IMR-90 (cell line): ENCODE results near the gene PROK2. TPM values are rescaled to one million over a fixed set of nuclear protein-coding genes. Genes with fewer than 3 reads are reported as not detected.

Source experiments
- ATAC-seq: fragments of 200-7000 bp; cut with Tn5 transposase; 2 replicates; pipeline ENCODE4 v1.9.1; 2020; ENCODE audit warnings: low read depth, mild to moderate bottlenecking, moderate library complexity
- BruUV-seq: library from RNA; stranded (reverse); fragments of 400-500 nt; replicated peaks from 2 replicates; lab custom pipeline; 2021; lab: Mats Ljungman, UMichigan
- CTCF ChIA-PET: fragments of 300-600 bp; formaldehyde crosslinking; extraction: SDS; loops from one replicate; lab custom pipeline; 2021; ENCODE audit warnings: antibody characterized with exemption; lab: Yijun Ruan, JAX
- POLR2A ChIA-PET: fragments of 300-600 bp; sonication (Branson Sonifier 250); formaldehyde crosslinking; loops from one replicate; lab custom pipeline; 2022; ENCODE audit warnings: antibody characterized with exemption; ENCODE audit not compliant: unreplicated experiment; lab: Charles Lee
- DNase-seq: peaks from one replicate; pipeline ENCODE4 v3.0.0; 2013
- H2AFZ ChIP-seq: replicated peaks from 2 replicates; pipeline ENCODE3; 2013; ENCODE audit warnings: low read length, mild to moderate bottlenecking; ENCODE audit not compliant: poor library complexity
- H2AK5ac ChIP-seq: 2 replicates; pipeline ENCODE4 v1.6.1; 2013; ENCODE audit warnings: low read depth, low read length, inconsistent platforms
- H2AK9ac ChIP-seq: replicated peaks from 2 replicates; pipeline ENCODE3; 2013; ENCODE audit warnings: mild to moderate bottlenecking, low read depth, low read length, moderate library complexity; ENCODE audit not compliant: poor library complexity
- H2BK120ac ChIP-seq: 2 replicates; pipeline ENCODE4 v1.6.1; 2013; ENCODE audit warnings: low read depth, low read length, inconsistent platforms
- H2BK15ac ChIP-seq: 3 replicates; pipeline ENCODE4 v1.6.1; 2013; ENCODE audit warnings: low read depth, low read length, inconsistent platforms
- H2BK20ac ChIP-seq: 2 replicates; pipeline ENCODE4 v1.6.1; 2013; ENCODE audit warnings: low read depth, mild to moderate bottlenecking, inconsistent platforms, low read length, moderate library complexity
- H2BK5ac ChIP-seq: 2 replicates; pipeline ENCODE4 v1.6.1; 2013; ENCODE audit warnings: mild to moderate bottlenecking, low read depth, low read length, inconsistent platforms; ENCODE audit not compliant: poor library complexity, severe bottlenecking
- H3K14ac ChIP-seq: replicated peaks from 2 replicates; pipeline ENCODE4 v1.6.1; 2013; ENCODE audit warnings: low read depth, low read length, inconsistent platforms
- H3K18ac ChIP-seq: 2 replicates; pipeline ENCODE4 v1.6.1; 2013; ENCODE audit warnings: low read depth, low read length, control low read depth
- H3K23ac ChIP-seq: 2 replicates; pipeline ENCODE4 v1.6.1; 2013; ENCODE audit warnings: low read depth, low read length, inconsistent platforms
- H3K27ac ChIP-seq: 2 replicates; pipeline ENCODE4 v1.5.1; 2013; ENCODE audit warnings: mild to moderate bottlenecking, control low read depth, low read length; ENCODE audit not compliant: insufficient read depth
- H3K27me3 ChIP-seq: 2 replicates; pipeline ENCODE4 v1.6.1; 2013; ENCODE audit warnings: low read length; ENCODE audit not compliant: control insufficient read depth, insufficient read depth
- H3K36me3 ChIP-seq: 2 replicates; pipeline ENCODE4 v1.6.1; 2013; ENCODE audit warnings: low read length, mixed read lengths; ENCODE audit not compliant: control insufficient read depth, insufficient read depth
- H3K4ac ChIP-seq: 2 replicates; pipeline ENCODE4 v1.6.1; 2013; ENCODE audit warnings: low read depth, low read length, inconsistent platforms
- H3K4me1 ChIP-seq: 2 replicates; pipeline ENCODE4 v1.6.1; 2013; ENCODE audit warnings: low read length, mixed read lengths; ENCODE audit not compliant: control insufficient read depth, insufficient read depth
- H3K4me2 ChIP-seq: 2 replicates; pipeline ENCODE4 v1.6.1; 2013; ENCODE audit warnings: low read depth, mild to moderate bottlenecking, control low read depth, low read length, moderate library complexity
- H3K4me3 ChIP-seq: 2 replicates; pipeline ENCODE4 v1.5.1; 2013; ENCODE audit warnings: low read depth, mild to moderate bottlenecking, control low read depth, low read length, moderate library complexity; ENCODE audit not compliant: insufficient read depth
- H3K56ac ChIP-seq: 2 replicates; pipeline ENCODE4 v1.6.1; 2013; ENCODE audit warnings: low read length, inconsistent platforms; ENCODE audit not compliant: insufficient read depth; ENCODE audit errors: extremely low read depth
- H3K79me1 ChIP-seq, 2 experiments: 2 replicates each; pipeline ENCODE4 v1.6.1; 2013; ENCODE audit warnings: low read length in 2 of 2, inconsistent platforms in 1 of 2, low read depth in 1 of 2
- H3K9ac ChIP-seq: 2 replicates; pipeline ENCODE4 v1.6.1; 2013; ENCODE audit warnings: low read depth, low read length, control low read depth
- H3K9me1 ChIP-seq: 2 replicates; pipeline ENCODE4 v1.6.1; 2013; ENCODE audit warnings: low read length, inconsistent platforms; ENCODE audit not compliant: insufficient read depth
- H3K9me3 ChIP-seq: 2 replicates; pipeline ENCODE4 v1.6.1; 2013; ENCODE audit warnings: low read length; ENCODE audit not compliant: control insufficient read depth, insufficient read depth
- H4K20me1 ChIP-seq: 2 replicates; pipeline ENCODE4 v1.6.1; 2013; ENCODE audit warnings: low read length, inconsistent platforms; ENCODE audit not compliant: insufficient read depth
- H4K5ac ChIP-seq: 2 replicates; pipeline ENCODE4 v1.6.1; 2013; ENCODE audit warnings: mild to moderate bottlenecking, low read depth, low read length, control low read depth
- H4K8ac ChIP-seq, 2 experiments: 2 replicates each; pipeline ENCODE4 v1.6.1; 2013; ENCODE audit warnings: low read depth in 2 of 2, low read length in 2 of 2, control low read depth in 1 of 2, inconsistent platforms in 1 of 2
- H4K91ac ChIP-seq: 2 replicates; pipeline ENCODE4 v1.6.1; 2013; ENCODE audit warnings: low read depth, low read length, inconsistent platforms; ENCODE audit not compliant: insufficient read depth
- CEBPB ChIP-seq: IDR thresholded peaks from 2 replicates; pipeline ENCODE4 v1.6.1; 2012; ENCODE audit warnings: low read depth, low read length, improper control_type of control experiment
- CTCF ChIP-seq: conservative IDR thresholded peaks from 2 replicates; pipeline ENCODE4 v1.5.1; 2012; ENCODE audit warnings: mild to moderate bottlenecking, low read depth, low read length, improper control_type of control experiment
- USF2 ChIP-seq: fragments of 150-350 bp; IDR thresholded peaks from 2 replicates; pipeline ENCODE4 v1.6.1; 2017; ENCODE audit warnings: mild to moderate bottlenecking, antibody characterized with exemption, low read length, low read depth
- WGBS, 2 experiments: methylation state at CpG; one replicate each; pipeline versions ENCODE4 v1.1.5 to v1.1.7; 2013; ENCODE audit warnings: missing lambda C conversion rate in 2 of 2; ENCODE audit not compliant: insufficient read length in 1 of 2; ENCODE audit errors: extremely low coverage in 2 of 2; 5-methylcytosine and 5-hydroxymethylcytosine counted together
- dilution Hi-C: fragments of 300-500 bp; cut with HindIII; formaldehyde crosslinking; loops from one replicate; pipeline ENCODE4 v1.14.3; 2018; ENCODE audit warnings: low sequenced_read_pairs; ENCODE audit not compliant: unreplicated experiment
- in situ Hi-C: fragments of 300-500 bp; cut with MboI; formaldehyde crosslinking; loops from 3 replicates; pipeline ENCODE4 v1.14.3; 2019; ENCODE audit warnings: low sequenced_read_pairs, inconsistent platforms, mixed read lengths
- intact Hi-C: fragments of 100-400 bp; cut with micrococcal nuclease; formaldehyde crosslinking; loops from 2 replicates; pipeline ENCODE4 v1.10.0; 2022
- polyA plus RNA-seq, 3 experiments: library from polyadenylated mRNA; depleted of rRNA; stranded (reverse); fragments of >200 nt; gene quantifications; 2 replicates each; pipeline ENCODE4 v1.2.3, GENCODE V29; 2012; ENCODE audit warnings: low replicate concordance in 1 of 3
- total RNA-seq: library from RNA; depleted of rRNA; stranded (reverse); fragments of >200 nt; gene quantifications from 2 replicates; pipeline ENCODE4 v1.2.3, GENCODE V29; 2012

The PROK2 gene
- total and polyA plus RNA-seq, 2 of the 4 experiments (the other 2 are of a cell fraction) = not detected

GRCh38 chr3:71784201-71784913 lies 591 bp downstream of the PROK2 start:
- no peak for ATAC-seq
- H3K23ac ChIP-seq = no peak overlapping the region
- in situ Hi-C loops = no loop called here

More at GRCh38 chr3:71784201-71784913, 591 bp downstream of the PROK2 start:
- no peak overlapping the region for H2AK9ac ChIP-seq
- no peaks in the 10 kb centered on the region for H4K20me1 ChIP-seq
- BruUV-seq = no TSS peak
- no peaks in the 10 kb centered on the region for H3K4me1 ChIP-seq
- no peak overlapping the region for H2BK15ac ChIP-seq
- CTCF ChIA-PET = no interaction called here
- H3K4me3 ChIP-seq = no peak overlapping the region
- no peak overlapping the region for H2BK120ac ChIP-seq
- TF ChIP-seq CTCF = no peak
- TF ChIP-seq CEBPB = no peak
- TF ChIP-seq USF2 = no peak
- H3K9ac ChIP-seq = no peak overlapping the region
- H3K56ac ChIP-seq = no peak overlapping the region
- H2AK5ac ChIP-seq = no peak overlapping the region
- no peaks in the 10 kb centered on the region for H3K9me1 ChIP-seq
- DNase-seq = no peak
- 0% methylated on average over 6 of the region's 23 CpGs; no CpG with 5 or more reads in 1 of the 2 experiments for WGBS, 2 experiments
- H3K27ac ChIP-seq = no peak overlapping the region
- no peak overlapping the region; the same call in 1 of the 2 replicates for H3K4me2 ChIP-seq
- POLR2A ChIA-PET = no interaction called here
- intact Hi-C loops = no loop called here
- H4K91ac ChIP-seq = no peak overlapping the region
- H2AFZ ChIP-seq = peak overlapping the region; percentile 11
- H3K18ac ChIP-seq = no peak overlapping the region
- no peak overlapping the region for H2BK5ac ChIP-seq
- H4K5ac ChIP-seq = no peak overlapping the region
- no peak overlapping the region for H3K14ac ChIP-seq
- H3K4ac ChIP-seq = no peak overlapping the region
- H2BK20ac ChIP-seq = no peak overlapping the region
- H3K27me3 ChIP-seq = peaks cover 53% of the 10 kb centered on the region
- H4K8ac ChIP-seq = no peak overlapping the region
- dilution Hi-C loops = no loop called here
- H3K36me3 ChIP-seq = no peaks in the 10 kb centered on the region
- no peaks in the 10 kb centered on the region for H3K79me1 ChIP-seq
- no peaks in the 10 kb centered on the region for H3K9me3 ChIP-seq
